Measurements from ENCODE around the gene BTG3.

DNA sequence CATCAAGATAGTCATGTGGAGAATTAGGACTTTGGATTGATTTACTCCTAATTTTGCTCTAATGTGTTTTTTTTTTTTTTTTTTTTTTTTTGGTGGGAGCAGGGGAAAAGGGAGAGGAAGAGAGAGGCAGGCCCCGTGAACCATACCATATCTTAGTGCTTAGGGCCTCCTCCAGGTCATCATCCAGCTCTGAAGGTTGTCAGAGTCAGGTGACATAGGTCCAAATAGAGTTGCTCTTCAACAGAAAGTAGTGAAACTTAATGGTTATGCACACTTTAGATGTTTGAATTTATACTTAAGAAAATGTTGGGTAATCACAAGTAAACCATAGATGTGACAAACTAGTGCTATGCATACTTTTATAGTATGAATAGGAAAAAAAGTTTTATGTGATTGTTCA is 67.7 kb downstream of the BTG3 start:
- TF ChIP-seq, protein P1, sequence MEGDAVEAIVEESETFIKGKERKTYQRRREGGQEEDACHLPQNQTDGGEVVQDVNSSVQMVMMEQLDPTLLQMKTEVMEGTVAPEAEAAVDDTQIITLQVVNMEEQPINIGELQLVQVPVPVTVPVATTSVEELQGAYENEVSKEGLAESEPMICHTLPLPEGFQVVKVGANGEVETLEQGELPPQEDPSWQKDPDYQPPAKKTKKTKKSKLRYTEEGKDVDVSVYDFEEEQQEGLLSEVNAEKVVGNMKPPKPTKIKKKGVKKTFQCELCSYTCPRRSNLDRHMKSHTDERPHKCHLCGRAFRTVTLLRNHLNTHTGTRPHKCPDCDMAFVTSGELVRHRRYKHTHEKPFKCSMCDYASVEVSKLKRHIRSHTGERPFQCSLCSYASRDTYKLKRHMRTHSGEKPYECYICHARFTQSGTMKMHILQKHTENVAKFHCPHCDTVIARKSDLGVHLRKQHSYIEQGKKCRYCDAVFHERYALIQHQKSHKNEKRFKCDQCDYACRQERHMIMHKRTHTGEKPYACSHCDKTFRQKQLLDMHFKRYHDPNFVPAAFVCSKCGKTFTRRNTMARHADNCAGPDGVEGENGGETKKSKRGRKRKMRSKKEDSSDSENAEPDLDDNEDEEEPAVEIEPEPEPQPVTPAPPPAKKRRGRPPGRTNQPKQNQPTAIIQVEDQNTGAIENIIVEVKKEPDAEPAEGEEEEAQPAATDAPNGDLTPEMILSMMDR (conservative IDR thresholded peaks at IDR 0.05; ENCODE audit: low read depth, low read length): no peak
- no peak for TF ChIP-seq EZH2 (IDR thresholded peaks at IDR 0.05; ENCODE audit: borderline replicate concordance, low read depth, low read length, poor library complexity, severe bottlenecking)

All from A673 (cell line).